NCI-H446 treated with DMSO at 0.1 percent for 48 hours (cell line): ENCODE data around the gene HOTAIR.

Source experiments
- DNase-seq: peaks from one replicate; lab custom pipeline; 2025; lab: John Stamatoyannopoulos, UW

The HOTAIR gene

GRCh38 chr12:54000116-54001114, 25.7 kb upstream of the HOTAIR start, which contains the start of gene HOXC9:
Gene HOXC9 (plus strand): TSS chr12:54000161. CDS start chr12:54000189, 28 bp downstream.
- no peak for DNase-seq

DNA sequence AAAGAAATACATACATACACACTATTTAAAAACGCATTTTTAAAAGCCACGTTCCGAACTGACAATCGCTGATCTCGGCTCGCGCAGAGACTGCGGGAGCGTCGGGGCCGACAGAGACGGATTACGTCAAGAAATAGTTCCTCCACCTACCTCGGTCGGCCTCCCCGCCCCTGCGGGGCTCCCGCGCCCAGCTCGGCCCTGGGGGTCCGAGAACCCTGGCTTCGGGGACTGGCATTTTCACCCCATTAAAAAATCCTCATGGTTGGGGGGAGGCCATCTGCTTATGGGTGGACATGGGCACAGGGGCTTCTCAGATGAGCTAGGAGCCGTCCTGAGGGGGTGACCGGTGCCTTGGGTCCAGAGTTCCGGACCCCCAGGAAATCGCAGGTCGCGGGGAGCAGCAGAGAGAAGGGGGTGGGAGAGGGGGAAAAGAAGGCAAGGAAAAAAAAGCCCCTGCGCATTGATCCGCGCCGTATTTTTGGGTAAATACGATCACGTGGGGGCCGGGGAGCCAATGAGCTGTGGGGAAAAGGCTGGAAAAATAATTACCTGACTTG, 24.9 kb upstream of the HOTAIR start:
- peak; percentile 28 for DNase-seq

GRCh38 chr12:53998900-53999236, 24.1 kb upstream of the HOTAIR start:
- no peak for DNase-seq

GRCh38 chr12:53998110-53998899, 23.6 kb upstream of the HOTAIR start:
- DNase-seq: no peak

DNA sequence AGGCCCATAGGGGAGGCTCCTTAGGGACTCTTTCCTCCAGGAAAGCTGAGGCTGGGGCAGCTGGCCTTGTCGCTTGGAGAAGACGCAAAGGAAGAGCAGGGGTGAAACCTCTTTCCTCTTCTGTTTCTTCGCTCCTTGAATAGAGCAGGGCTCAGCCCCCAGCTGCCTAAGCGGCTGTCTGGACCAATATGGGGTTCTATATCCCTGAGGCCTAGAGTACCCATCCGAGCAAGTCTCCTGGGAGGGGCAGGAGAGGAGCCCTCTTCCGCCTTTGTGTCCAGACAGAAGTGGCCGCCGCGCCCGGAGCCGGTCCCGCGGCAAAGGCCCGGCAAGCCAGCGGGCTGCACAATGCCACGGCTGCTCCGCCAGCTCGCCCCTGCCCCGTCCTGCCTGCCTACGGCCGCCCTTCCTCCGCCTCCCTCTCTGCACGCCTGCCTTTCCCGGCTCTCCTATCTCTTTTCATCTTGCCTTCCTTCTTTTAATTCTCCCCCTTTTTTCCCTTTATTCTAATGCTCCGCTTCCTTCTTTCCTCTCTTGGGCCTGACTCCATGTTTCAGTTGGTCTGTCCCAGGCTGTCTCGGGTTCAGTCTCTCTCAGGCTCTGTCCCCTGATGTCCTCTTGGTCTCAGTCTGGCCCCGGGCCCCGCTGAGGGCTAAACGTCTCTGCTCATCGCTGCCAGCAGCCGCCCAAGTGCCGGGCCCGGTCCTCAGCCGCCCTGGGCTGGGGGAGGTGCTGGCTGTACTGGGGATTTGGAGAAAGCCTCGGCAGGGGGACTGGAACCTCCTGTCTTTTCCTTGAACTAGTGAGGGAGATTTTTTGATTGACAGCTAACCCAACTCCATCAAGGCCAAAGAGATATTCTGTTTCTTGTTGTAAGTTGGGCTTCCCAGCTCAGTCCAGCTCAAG, 22.7 kb upstream of the HOTAIR start:
- DNase-seq: no peak

- no peak for DNase-seq
These were observed 21.8 kb upstream of the HOTAIR start for GRCh38 chr12:53996240-53997203.

DNA sequence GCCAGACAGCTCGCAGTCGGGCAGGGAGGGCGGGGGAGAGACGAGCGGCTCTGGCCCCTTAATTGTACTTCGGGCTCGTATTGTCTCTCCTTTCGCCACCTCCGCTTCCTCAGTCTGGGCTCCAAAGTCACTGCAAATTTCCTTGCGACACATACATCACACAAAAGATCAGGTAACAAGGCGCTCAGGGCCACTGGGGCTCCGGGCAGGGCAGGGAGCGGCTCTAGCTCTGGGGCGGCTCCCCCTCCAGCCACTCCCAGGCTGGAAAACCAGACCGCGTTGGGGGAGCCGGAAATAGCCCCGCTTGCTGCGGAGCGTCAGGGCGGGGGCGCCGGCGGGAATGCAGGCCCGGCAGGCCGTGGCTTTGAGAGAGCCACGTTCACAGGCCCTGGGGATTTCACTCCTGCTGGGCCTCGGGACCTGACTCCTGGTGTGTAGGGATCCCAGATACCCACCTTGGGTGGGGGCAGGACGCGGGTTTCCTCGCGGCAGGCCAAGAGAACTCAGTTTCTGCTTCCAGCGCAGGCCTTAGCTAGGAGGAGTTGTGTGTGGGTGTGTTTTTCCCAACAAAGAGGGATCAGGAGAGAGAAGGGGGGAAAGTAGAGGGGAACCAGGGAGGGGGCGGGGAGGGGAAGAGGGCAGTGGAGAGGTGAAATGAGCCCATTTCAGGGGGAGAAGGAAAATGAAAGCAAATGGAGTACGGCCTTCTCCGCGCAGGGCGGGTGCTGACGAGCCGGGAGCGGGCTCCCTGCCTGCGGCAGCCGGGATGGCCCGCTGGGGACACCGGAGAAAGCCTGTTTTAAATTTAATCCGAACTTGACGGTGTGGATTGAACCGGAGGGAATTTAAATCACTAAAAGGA, 20.9 kb upstream of the HOTAIR start:
- DNase-seq: no peak

DNA sequence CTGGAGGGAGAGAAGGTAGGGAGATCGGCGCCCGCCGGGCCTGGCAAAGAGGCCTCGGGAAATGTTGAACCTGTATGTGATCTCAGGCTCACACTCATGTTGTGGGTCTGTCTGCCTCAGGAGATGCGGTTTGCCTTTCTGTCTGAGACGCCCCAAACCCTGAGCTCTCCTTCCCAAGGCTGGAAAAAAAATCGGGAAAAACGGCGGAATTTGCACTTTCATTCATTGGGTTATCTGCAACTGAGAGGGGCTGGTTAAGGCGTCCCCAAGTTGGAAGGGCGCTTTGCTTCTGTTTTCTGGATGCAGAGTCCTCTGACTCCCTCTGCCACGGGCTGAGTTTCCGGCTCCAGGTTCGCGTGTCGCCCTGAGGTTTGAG, 20.2 kb upstream of the HOTAIR start:
- DNase-seq: no peak

- DNase-seq: no peak
These were observed 19.7 kb upstream of the HOTAIR start for GRCh38 chr12:53994264-53995001.

- DNase-seq: no peak
These were observed 19.2 kb upstream of the HOTAIR start for GRCh38 chr12:53994009-53994263.

- no peak for DNase-seq
These were observed 18.6 kb upstream of the HOTAIR start for GRCh38 chr12:53993162-53994008.

GRCh38 chr12:53992377-53992889, 17.7 kb upstream of the HOTAIR start:
- DNase-seq: no peak

GRCh38 chr12:53991077-53991460, 16.3 kb upstream of the HOTAIR start:
- no peak for DNase-seq

GRCh38 chr12:53990311-53991076, 15.7 kb upstream of the HOTAIR start:
- no peak for DNase-seq

- peak; percentile 42 for DNase-seq
These were observed 14.7 kb upstream of the HOTAIR start for GRCh38 chr12:53989227-53990113.
